ENCODE data around the gene ZBED2. TPM values are rescaled to one million over a fixed set of nuclear protein-coding genes. Genes with fewer than 3 reads are reported as not detected.
A peak's percentile ranks its signal among the peaks of the same experiment; 100 is the strongest.
"Not testable (repeated sequence)": the region's sequence is repeated elsewhere in the genome, so short reads cannot be mapped to it uniquely, and the experiment has no call there.

Gene ZBED2
- total RNA-seq, 1 donor from 2014 or later = not detected

DNA sequence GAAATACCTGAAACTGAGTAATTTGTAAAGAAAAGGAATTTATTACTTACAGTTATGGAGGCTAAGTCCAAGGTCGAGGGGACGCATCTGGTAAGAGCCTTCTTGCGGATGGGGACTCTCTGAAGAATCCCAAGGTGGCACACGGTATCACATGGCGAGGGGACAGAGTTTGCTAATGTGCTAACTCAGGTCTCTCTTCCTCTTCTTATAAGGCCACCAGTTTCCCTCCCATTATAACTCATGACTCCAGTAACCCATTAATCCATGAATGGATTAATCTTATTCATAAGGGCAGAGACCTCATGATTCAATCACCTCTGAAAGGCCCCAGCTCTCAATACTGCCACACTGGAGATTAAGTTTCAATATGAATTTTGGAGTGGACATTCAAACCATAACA is 15.7 kb downstream of the ZBED2 start:
- ATAC-seq (no peak), DNase-seq (ENCODE audit: low spot score) (no peak)
- intact Hi-C loops (cut with DNase I) = no loop called here

DNA sequence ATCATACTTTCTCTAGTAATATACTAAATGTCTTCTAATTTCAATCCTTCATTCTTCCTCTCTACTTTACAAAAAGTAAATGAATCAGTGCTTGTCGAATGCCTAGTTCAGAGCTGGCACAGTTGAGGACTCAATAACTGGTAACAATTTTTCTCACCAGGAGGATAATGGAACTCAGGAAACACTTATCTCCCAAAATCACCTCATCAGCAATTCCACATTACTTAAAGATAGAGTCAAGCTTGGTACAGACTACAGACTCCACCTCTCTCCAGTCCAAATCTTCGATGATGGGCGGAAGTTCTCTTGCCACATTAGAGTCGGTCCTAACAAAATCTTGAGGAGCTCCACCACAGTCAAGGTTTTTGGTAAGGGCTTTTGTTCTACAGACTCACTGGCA is 16.3 kb downstream of the ZBED2 start:
- ATAC-seq = no peak
- no peak for DNase-seq (ENCODE audit: low spot score)
- intact Hi-C loops (cut with DNase I) = no loop called here

DNA sequence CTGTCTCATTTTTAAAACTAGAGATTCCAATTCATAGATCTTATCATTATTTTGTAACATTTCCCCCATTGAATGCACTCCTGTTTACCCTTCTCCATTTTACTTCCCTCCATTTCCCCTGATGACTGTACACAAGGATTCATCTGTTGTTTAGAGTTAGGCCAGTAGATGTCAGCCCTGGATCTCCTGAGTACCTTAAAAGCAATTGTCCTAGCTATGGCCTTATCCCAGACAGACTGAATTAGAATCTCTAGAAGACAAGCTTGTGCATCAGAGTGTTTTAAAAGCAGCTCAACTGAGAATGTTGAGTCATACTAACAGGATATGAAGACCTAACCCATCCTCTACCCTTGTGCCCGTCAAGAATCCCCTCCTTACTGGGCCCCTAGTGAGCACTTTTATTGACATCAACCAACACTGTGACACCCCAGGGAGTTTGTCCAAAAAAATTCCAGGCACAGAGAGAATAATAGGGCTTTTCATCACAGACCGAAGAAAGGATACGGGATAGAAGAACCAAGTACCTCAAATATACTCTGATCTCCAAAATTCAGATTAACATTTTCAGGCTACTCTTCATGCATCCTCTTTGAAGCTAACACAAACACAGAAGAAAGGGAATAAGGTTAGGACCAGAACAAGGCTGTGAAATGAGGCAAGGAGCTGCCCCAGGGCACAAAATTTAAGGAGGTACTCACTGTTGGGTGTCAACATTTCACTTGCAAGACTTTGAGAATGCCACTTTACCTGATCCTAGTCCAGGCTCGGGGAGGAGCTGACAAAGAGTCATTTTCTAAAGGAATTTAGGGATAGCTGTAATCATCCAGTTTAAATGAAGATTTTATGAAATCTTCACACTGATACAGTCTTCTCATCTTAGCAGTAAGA is 17.1 kb downstream of the ZBED2 start:
- intact Hi-C loops (cut with DNase I) = no loop called here
- DNase-seq (ENCODE audit: low spot score) (no peak), ATAC-seq (peak; percentile 44)

GRCh38 chr3:111577113-111577512 is 18.0 kb downstream of the ZBED2 start:
- ATAC-seq = no peak
- intact Hi-C loops (cut with DNase I) = no loop called here
- no peak for DNase-seq (ENCODE audit: low spot score)

GRCh38 chr3:111571907-111572460 is 23.2 kb downstream of the ZBED2 start:
- DNase-seq (ENCODE audit: low spot score) (no peak), ATAC-seq (no peak)
- intact Hi-C loops (cut with DNase I) = no loop called here

DNA sequence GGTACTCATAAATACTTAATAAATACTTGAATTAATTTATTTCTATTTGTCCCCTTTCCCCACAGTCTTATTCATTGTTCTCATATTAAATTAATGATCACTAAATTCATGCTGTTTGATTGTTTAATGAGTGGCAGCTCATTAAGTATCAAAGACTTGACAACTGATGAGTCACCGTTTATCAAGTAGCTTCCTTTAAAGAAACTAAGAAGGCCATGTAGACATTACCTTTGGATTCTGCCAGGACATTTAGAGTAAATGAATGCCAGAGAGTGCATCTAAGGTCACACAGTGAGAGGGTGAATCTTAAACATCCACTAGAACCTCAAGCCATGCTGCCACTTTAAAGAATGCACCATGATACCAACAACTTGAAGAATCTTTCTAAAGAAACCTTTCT is 23.9 kb downstream of the ZBED2 start:
- intact Hi-C loops (cut with DNase I) = no loop called here
- no peak for ATAC-seq
- DNase-seq (ENCODE audit: low spot score) = no peak

GRCh38 chr3:111570404-111571030 is 24.6 kb downstream of the ZBED2 start:
- ATAC-seq (no peak), DNase-seq (ENCODE audit: low spot score) (no peak)
- intact Hi-C loops (cut with DNase I) = no loop called here

GRCh38 chr3:111568911-111569310 is 26.2 kb downstream of the ZBED2 start:
- intact Hi-C loops (cut with DNase I) = loop anchor here (10.0 kb wide), 1 partner anchor 236 kb away; no protein-coding TSS in a partner anchor
- DNase-seq (ENCODE audit: low spot score) (no peak), ATAC-seq (no peak)

DNA sequence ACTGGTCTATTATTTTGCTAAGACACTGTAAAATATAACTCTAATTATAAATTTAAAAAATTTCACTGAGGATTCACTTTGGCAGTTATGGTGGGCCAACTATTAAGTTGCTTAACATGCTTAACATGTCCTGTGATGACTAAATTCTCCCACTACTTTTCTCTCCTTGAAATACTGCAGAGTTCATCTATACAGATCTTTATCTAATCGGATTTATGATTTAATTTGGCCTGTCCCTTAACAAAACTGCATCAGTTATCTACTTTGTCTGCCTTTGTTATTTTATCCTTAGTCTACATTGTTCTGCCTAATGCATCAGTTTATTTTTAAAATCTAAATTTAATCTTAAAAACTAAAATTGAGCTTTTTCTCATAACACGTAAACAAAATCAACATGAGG is 26.8 kb downstream of the ZBED2 start:
- intact Hi-C loops (cut with DNase I) = loop anchor here (10.0 kb wide), 1 partner anchor 236 kb away; no protein-coding TSS in a partner anchor
- no peak for ATAC-seq
- DNase-seq (ENCODE audit: low spot score) = no peak

GRCh38 chr3:111566844-111567243 is 28.3 kb downstream of the ZBED2 start:
- intact Hi-C loops (cut with DNase I) = loop anchor here (10.0 kb wide), 1 partner anchor 238 kb away; no protein-coding TSS in a partner anchor
- ATAC-seq (no peak), DNase-seq (ENCODE audit: low spot score) (no peak)

DNA sequence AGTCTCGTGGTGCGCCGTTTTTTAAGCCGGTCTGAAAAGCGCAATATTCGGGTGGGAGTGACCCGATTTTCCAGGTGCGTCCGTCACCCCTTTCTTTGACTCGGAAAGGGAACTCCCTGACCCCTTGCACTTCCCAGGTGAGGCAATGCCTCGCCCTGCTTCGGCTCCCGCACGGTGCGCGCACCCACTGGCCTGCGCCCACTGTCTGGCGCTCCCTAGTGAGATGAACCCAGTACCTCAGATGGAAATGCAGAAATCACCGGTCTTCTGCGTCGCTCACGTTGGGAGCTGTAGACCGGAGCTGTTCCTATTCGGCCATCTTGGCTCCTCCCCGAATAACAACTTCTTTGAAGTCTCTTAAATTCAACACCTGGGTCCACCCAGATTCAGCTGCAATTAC is 33.2 kb downstream of the ZBED2 start:
- intact Hi-C loops (cut with DNase I) = loop anchor here (10.0 kb wide), 1 partner anchor 243 kb away; no protein-coding TSS in a partner anchor
- ATAC-seq; DNase-seq (ENCODE audit: low spot score): not testable (repeated sequence)

DNA sequence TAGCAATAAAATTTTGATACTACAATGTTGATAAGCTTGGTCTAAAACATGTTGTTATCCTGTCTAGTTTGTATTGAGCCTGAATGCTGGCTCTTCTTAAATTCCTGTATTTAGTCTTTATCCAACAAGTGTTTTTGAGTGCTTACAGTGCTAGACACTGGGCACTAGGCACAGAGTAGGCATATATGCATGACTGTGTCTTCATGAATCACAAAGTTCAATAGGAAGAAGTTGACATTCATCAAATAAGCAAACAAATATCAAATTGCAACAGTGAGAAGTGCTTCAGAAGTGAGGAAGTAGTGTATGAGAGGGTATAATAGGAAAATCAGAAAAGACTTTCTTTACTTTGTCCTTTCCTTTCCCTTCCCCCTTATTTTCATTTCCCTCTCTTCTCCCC is 46.4 kb downstream of the ZBED2 start:
- intact Hi-C loops (cut with DNase I) = no loop called here

GRCh38 chr3:111548092-111548491 is 47.1 kb downstream of the ZBED2 start:
- intact Hi-C loops (cut with DNase I) = no loop called here
- DNase-seq (ENCODE audit: low spot score) (no peak), ATAC-seq (peak; percentile 62)

More for the DNA sequence above, 46.4 kb downstream of the ZBED2 start:
- DNase-seq (ENCODE audit: low spot score) = no peak
- ATAC-seq = no peak

GRCh38 chr3:111547631-111548030 is 47.5 kb downstream of the ZBED2 start:
- intact Hi-C loops (cut with DNase I) = no loop called here
- peak; percentile 46 for ATAC-seq
- no peak for DNase-seq (ENCODE audit: low spot score)

DNA sequence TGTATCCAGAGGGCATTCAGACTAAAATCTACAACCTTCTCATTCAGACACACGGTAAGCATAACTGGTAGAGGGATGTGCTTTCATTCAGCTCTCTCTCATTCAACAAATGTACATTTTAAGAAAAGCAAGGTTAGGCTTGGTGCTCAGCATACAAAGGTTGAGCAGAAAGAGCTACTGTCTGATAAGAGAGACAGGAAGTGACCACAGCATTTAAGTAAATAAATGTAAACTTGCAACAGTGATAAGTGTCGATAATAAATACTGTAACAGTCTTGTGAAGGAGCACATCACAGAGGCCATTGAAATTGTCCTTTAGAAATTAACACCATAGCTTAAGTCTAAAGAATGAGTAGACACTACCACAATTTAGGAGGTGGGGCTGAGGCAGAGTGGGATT is 49.8 kb downstream of the ZBED2 start:
- no peak for ATAC-seq
- intact Hi-C loops (cut with DNase I) = no loop called here
- DNase-seq (ENCODE audit: low spot score) = no peak

Other genes with a start within 250 kb of the ZBED2 start
- 1.7 TPM for gene CD96, start 53.1 kb downstream of the ZBED2 start, total RNA-seq
- gene PLCXD2, start 79.3 kb upstream of the ZBED2 start, total RNA-seq = 1.0 TPM

All from sciatic nerve (tissue), 2 donors.